Loucy (cell line): Measurements from ENCODE around the gene TMEM9.
"Not testable (repeated sequence)": the region's sequence is repeated elsewhere in the genome, so short reads cannot be mapped to it uniquely, and the experiment has no call there.

ENCODE experiments used
- H2AFZ ChIP-seq: fragments of 200-600 bp; sonication (generic); 2 replicates; pipeline ENCODE4 v1.6.0; 2016; ENCODE audit warnings: antibody characterized with exemption, mild to moderate bottlenecking, low read length, moderate library complexity
- H3F3A ChIP-seq: fragments of 200-600 bp; 2 replicates; pipeline ENCODE4 v1.6.0; 2016; ENCODE audit warnings: antibody characterized with exemption, low read depth, mild to moderate bottlenecking
- H3K27me3 ChIP-seq: fragments of 200-600 bp; sonication (generic); 2 replicates; pipeline ENCODE4 v1.6.1; 2014; ENCODE audit warnings: low read length, mild to moderate bottlenecking; ENCODE audit not compliant: insufficient read depth, poor library complexity, severe bottlenecking
- H3K36me3 ChIP-seq: fragments of 200-600 bp; sonication (generic); 2 replicates; pipeline ENCODE4 v1.6.1; 2016; ENCODE audit warnings: low read length; ENCODE audit not compliant: insufficient read depth
- H3K4me1 ChIP-seq: fragments of 200-600 bp; sonication (generic); 2 replicates; pipeline ENCODE4 v1.5.1; 2014; ENCODE audit warnings: low read length, mild to moderate bottlenecking; ENCODE audit not compliant: insufficient read depth, poor library complexity, severe bottlenecking
- H3K4me2 ChIP-seq: fragments of 200-600 bp; sonication (generic); 2 replicates; pipeline ENCODE4 v1.6.0; 2014; ENCODE audit warnings: antibody characterized with exemption, low read length, low read depth, mild to moderate bottlenecking; ENCODE audit not compliant: poor library complexity, severe bottlenecking
- H3K4me3 ChIP-seq: fragments of 200-600 bp; sonication (generic); 2 replicates; pipeline ENCODE4 v1.5.1; 2014; ENCODE audit warnings: low read length, mild to moderate bottlenecking, mixed read lengths; ENCODE audit not compliant: poor library complexity, severe bottlenecking
- H3K79me2 ChIP-seq: fragments of 200-600 bp; sonication (generic); 2 replicates; pipeline ENCODE4 v1.6.1; 2014; ENCODE audit warnings: low read length; ENCODE audit not compliant: insufficient read depth
- H3K9ac ChIP-seq: fragments of 200-600 bp; sonication (generic); 2 replicates; pipeline ENCODE4 v1.6.0; 2014; ENCODE audit warnings: mild to moderate bottlenecking, low read depth, low read length, moderate library complexity; ENCODE audit not compliant: poor library complexity, severe bottlenecking
- H3K9me2 ChIP-seq: fragments of 200-600 bp; sonication (generic); replicated peaks from 2 replicates; pipeline ENCODE4 v1.6.1; 2016; ENCODE audit warnings: low read depth, low read length, mixed read lengths
- H3K9me3 ChIP-seq: fragments of 200-600 bp; sonication (generic); 2 replicates; pipeline ENCODE4 v1.6.1; 2014; ENCODE audit warnings: mild to moderate bottlenecking, antibody characterized with exemption, low read length, low read depth; ENCODE audit not compliant: insufficient read depth
- H4K20me1 ChIP-seq: fragments of 200-600 bp; sonication (generic); 2 replicates; pipeline ENCODE4 v1.6.0; 2014; ENCODE audit warnings: antibody characterized with exemption, low read length, mild to moderate bottlenecking; ENCODE audit not compliant: insufficient read depth, poor library complexity, severe bottlenecking
- EZH2phosphoT487 ChIP-seq: fragments of 200-600 bp; IDR thresholded peaks from 2 replicates; pipeline ENCODE4 v1.6.1; 2018; ENCODE audit warnings: antibody characterized with exemption, mild to moderate bottlenecking, moderate library complexity, borderline replicate concordance
- TF ChIP-seq, protein P1 (sequence below): fragments of 200-600 bp; sonication (generic); conservative IDR thresholded peaks from 2 replicates; pipeline ENCODE4 v1.5.1; 2014; ENCODE audit warnings: mild to moderate bottlenecking, antibody characterized with exemption, low read length

TMEM9 gene

DNA sequence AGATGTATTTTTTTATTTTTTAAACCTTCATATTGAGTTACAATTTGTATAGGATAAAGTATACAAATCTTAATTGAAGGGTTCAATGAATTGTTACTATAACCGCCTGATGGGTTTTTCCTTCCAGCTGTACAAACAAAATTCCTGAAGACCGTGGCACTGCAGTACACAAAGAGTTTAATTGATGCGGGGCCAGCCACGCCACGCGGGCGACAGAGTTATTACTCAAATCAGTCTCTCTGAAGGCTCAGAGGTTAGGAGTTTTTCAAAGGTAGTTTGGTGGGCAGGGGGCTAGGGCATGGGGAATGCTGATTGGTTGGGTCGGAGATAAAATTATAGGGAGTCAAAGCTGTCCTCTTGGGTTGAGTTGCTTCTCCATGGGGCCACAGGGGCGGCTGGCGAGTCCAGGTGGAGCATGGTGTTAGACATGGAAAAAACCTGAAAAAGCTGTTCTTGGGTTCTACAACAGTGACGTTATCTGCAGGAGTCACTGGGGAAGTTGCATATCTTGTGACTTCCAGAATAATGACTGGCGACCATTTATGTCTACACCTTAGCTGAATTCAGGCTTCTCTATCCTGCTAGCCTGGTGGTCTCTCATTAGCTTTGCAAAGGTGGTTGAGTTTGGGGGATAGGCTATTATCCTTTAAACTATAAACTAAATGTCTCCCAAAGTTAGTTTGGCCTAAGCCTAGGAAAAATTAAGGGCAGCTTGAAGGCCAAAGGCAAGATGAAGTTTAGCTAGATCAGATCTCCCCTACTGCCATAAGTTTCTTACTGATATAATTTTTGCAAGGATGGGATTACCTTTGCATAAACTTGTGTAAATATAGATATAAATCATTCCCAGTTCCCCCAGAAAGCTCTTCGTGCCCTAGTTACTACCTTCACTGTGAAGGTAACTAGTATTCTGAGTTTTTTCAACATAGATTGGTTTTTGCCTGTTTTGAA, 13.0 kb upstream of the TMEM9 start:
- Histone ChIP-seq H3K9me3 (no peaks in the 10 kb centered on the region), H3K27me3 (peaks cover 5% of the 10 kb centered on the region), H4K20me1 (no peaks in the 10 kb centered on the region), H3F3A (no peaks in the 10 kb centered on the region), H3K36me3 (no peaks in the 10 kb centered on the region), H3K79me2 (no peaks in the 10 kb centered on the region), H3K4me3 (no peak overlapping the region), H3K4me2 (no peak overlapping the region), H2AFZ (no peak overlapping the region), H3K9ac (no peak overlapping the region), H3K9me2 (no peaks in the 10 kb centered on the region), H3K4me1 (no peaks in the 10 kb centered on the region)
- TF ChIP-seq, protein P1, sequence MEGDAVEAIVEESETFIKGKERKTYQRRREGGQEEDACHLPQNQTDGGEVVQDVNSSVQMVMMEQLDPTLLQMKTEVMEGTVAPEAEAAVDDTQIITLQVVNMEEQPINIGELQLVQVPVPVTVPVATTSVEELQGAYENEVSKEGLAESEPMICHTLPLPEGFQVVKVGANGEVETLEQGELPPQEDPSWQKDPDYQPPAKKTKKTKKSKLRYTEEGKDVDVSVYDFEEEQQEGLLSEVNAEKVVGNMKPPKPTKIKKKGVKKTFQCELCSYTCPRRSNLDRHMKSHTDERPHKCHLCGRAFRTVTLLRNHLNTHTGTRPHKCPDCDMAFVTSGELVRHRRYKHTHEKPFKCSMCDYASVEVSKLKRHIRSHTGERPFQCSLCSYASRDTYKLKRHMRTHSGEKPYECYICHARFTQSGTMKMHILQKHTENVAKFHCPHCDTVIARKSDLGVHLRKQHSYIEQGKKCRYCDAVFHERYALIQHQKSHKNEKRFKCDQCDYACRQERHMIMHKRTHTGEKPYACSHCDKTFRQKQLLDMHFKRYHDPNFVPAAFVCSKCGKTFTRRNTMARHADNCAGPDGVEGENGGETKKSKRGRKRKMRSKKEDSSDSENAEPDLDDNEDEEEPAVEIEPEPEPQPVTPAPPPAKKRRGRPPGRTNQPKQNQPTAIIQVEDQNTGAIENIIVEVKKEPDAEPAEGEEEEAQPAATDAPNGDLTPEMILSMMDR, result no peak
- TF ChIP-seq EZH2phosphoT487, result no peak

GRCh38 chr1:201164645-201165044, 10.4 kb upstream of the TMEM9 start:
- no peak for TF ChIP-seq EZH2phosphoT487
- TF ChIP-seq, protein P1, result no peak
- Histone ChIP-seq H3K9me3 (no peaks in the 10 kb centered on the region), H3K27me3 (no peaks in the 10 kb centered on the region), H4K20me1 (no peaks in the 10 kb centered on the region), H3K4me1 (no peaks in the 10 kb centered on the region), H3K4me3 (no peak overlapping the region), H3K36me3 (no peaks in the 10 kb centered on the region), H3K4me2 (no peak overlapping the region), H3K9ac (no peak overlapping the region), H3F3A (no peaks in the 10 kb centered on the region), H2AFZ (no peak overlapping the region), H3K9me2 (no peaks in the 10 kb centered on the region), H3K79me2 (no peaks in the 10 kb centered on the region)

GRCh38 chr1:201163707-201164106, 9.4 kb upstream of the TMEM9 start:
- Histone ChIP-seq H3K4me3 (no peak overlapping the region), H3K36me3 (no peaks in the 10 kb centered on the region), H3K9ac (no peak overlapping the region), H4K20me1 (no peaks in the 10 kb centered on the region), H3K79me2 (no peaks in the 10 kb centered on the region), H3K9me2 (no peaks in the 10 kb centered on the region), H3F3A (no peaks in the 10 kb centered on the region), H3K4me2 (no peak overlapping the region), H3K4me1 (no peaks in the 10 kb centered on the region), H3K9me3 (no peaks in the 10 kb centered on the region), H2AFZ (no peak overlapping the region), H3K27me3 (no peaks in the 10 kb centered on the region)
- no peak for TF ChIP-seq EZH2phosphoT487
- TF ChIP-seq, protein P1, result no peak

GRCh38 chr1:201163036-201163435, 8.8 kb upstream of the TMEM9 start:
- H3K27me3 ChIP-seq, H3K4me3 ChIP-seq, H3K9me3 ChIP-seq, H3K9me2 ChIP-seq, H2AFZ ChIP-seq, H3K4me1 ChIP-seq, H4K20me1 ChIP-seq, H3K36me3 ChIP-seq, H3K79me2 ChIP-seq, H3K9ac ChIP-seq, H3K4me2 ChIP-seq, H3F3A ChIP-seq: not testable (repeated sequence)
